ENCODE measurements around the gene CTNNBIP1.

DNA sequence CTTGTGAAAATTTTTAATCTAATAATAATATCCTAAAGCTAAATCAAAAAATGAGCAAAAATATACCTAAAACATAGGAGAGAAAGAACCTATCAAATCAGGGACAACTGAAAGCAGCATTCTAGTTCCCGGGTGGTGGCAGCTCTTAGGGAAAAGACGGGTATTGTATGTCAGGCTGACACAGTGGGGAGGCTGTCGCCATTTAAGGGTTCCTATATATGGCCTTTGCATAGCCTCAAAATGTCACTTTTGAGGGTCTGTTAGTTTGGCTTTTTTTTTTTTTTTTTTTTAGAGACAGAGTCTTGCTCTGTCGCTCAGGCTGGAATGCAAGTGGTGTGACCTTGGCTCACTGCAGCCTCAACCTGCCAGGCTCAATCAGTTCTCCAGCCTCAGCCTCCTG is 92.3 kb downstream of the CTNNBIP1 start:
- TF ChIP-seq POLR2A (IDR thresholded peaks at IDR 0.05; ENCODE audit: low read depth) (no peak), POLR2AphosphoS5 (IDR thresholded peaks at IDR 0.05) (no peak)

All from esophagus muscularis mucosa (tissue), 2 donors.